NCI-H226 (cell line): Measurements from ENCODE around the gene ZNF217.
"Not testable (repeated sequence)": the region's sequence is repeated elsewhere in the genome, so short reads cannot be mapped to it uniquely, and the experiment has no call there.

Experiments used
- DNase-seq: peaks from one replicate; pipeline ENCODE4 v3.0.0-alpha.2; 2015

The ZNF217 gene

GRCh38 chr20:53581444-53582250, 12.0 kb downstream of the ZNF217 start:
- no peak for DNase-seq

GRCh38 chr20:53580376-53581111, 13.1 kb downstream of the ZNF217 start:
- DNase-seq = no peak

- peak; percentile 66 for DNase-seq
Observed at GRCh38 chr20:53579581-53580375, 13.9 kb downstream of the ZNF217 start.

GRCh38 chr20:53579266-53579580, 14.4 kb downstream of the ZNF217 start:
- no peak for DNase-seq

- peak; percentile 60 for DNase-seq
Observed at GRCh38 chr20:53578492-53579222, 15.0 kb downstream of the ZNF217 start.

GRCh38 chr20:53576586-53577318, 16.9 kb downstream of the ZNF217 start:
- no peak for DNase-seq

GRCh38 chr20:53576195-53576580, 17.5 kb downstream of the ZNF217 start:
- DNase-seq = no peak

GRCh38 chr20:53575481-53576194, 18.0 kb downstream of the ZNF217 start:
- DNase-seq = no peak

- DNase-seq = no peak
Observed at GRCh38 chr20:53574819-53575218, 18.8 kb downstream of the ZNF217 start.

GRCh38 chr20:53574259-53574789, 19.3 kb downstream of the ZNF217 start:
- no peak for DNase-seq

- DNase-seq = no peak
Observed at GRCh38 chr20:53571555-53572286, 21.9 kb downstream of the ZNF217 start.

GRCh38 chr20:53570446-53571276, 23.0 kb downstream of the ZNF217 start:
- no peak for DNase-seq

- DNase-seq = no peak
Observed at GRCh38 chr20:53569606-53570307, 23.9 kb downstream of the ZNF217 start.

- no peak for DNase-seq
Observed at GRCh38 chr20:53569005-53569404, 24.6 kb downstream of the ZNF217 start.

- DNase-seq = no peak
Observed at GRCh38 chr20:53568351-53568750, 25.3 kb downstream of the ZNF217 start.

- DNase-seq = no peak
Observed at GRCh38 chr20:53567379-53567917, 26.2 kb downstream of the ZNF217 start.

- not testable (repeated sequence) for DNase-seq
Observed at GRCh38 chr20:53566623-53567022, 27.0 kb downstream of the ZNF217 start.

- no peak for DNase-seq
Observed at GRCh38 chr20:53565254-53565653, 28.4 kb downstream of the ZNF217 start.
